Adipocyte (in vitro differentiated cells): Measurements from ENCODE around the gene C16orf95.
"Not testable (repeated sequence)": the region's sequence is repeated elsewhere in the genome, so short reads cannot be mapped to it uniquely, and the experiment has no call there.

Source experiments
- DNase-seq: peaks from one replicate; pipeline ENCODE4 v3.0.0-alpha.2; 2015; ENCODE audit warnings: low read depth
- H3K27me3 ChIP-seq: replicated peaks from 2 replicates; pipeline ENCODE4 v1.7.0; 2013; ENCODE audit warnings: mild to moderate bottlenecking, low read length, moderate library complexity; ENCODE audit not compliant: control insufficient read depth, insufficient read depth
- H3K36me3 ChIP-seq: 2 replicates; pipeline ENCODE4 v1.7.0; 2013; ENCODE audit warnings: low read length, mild to moderate bottlenecking, moderate library complexity; ENCODE audit not compliant: control insufficient read depth, insufficient read depth, severe bottlenecking
- H3K4me1 ChIP-seq: 2 replicates; pipeline ENCODE4 v1.7.0; 2013; ENCODE audit warnings: mild to moderate bottlenecking, low read length, moderate library complexity; ENCODE audit not compliant: control insufficient read depth, insufficient read depth
- H3K4me3 ChIP-seq: 2 replicates; pipeline ENCODE4 v1.7.0; 2013; ENCODE audit warnings: mild to moderate bottlenecking, low read length, moderate library complexity
- H3K9ac ChIP-seq: 2 replicates; pipeline ENCODE4 v1.7.0; 2013; ENCODE audit warnings: mild to moderate bottlenecking, low read length, moderate library complexity
- H3K9me3 ChIP-seq: 2 replicates; pipeline ENCODE4 v1.7.0; 2013; ENCODE audit warnings: mild to moderate bottlenecking, low read length, moderate library complexity; ENCODE audit not compliant: control insufficient read depth

C16orf95 gene, protein sequence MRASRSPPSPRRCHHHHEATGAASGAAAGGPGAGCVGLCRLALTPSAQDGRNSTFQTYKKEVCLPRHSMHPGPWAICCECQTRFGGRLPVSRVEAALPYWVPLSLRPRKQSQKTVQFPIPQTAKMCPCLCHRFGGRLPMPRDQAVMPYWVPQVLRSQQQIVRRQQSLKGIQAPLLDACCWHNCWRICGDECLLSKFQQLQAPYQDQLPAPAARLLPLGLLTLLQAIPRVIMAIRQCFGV

DNA sequence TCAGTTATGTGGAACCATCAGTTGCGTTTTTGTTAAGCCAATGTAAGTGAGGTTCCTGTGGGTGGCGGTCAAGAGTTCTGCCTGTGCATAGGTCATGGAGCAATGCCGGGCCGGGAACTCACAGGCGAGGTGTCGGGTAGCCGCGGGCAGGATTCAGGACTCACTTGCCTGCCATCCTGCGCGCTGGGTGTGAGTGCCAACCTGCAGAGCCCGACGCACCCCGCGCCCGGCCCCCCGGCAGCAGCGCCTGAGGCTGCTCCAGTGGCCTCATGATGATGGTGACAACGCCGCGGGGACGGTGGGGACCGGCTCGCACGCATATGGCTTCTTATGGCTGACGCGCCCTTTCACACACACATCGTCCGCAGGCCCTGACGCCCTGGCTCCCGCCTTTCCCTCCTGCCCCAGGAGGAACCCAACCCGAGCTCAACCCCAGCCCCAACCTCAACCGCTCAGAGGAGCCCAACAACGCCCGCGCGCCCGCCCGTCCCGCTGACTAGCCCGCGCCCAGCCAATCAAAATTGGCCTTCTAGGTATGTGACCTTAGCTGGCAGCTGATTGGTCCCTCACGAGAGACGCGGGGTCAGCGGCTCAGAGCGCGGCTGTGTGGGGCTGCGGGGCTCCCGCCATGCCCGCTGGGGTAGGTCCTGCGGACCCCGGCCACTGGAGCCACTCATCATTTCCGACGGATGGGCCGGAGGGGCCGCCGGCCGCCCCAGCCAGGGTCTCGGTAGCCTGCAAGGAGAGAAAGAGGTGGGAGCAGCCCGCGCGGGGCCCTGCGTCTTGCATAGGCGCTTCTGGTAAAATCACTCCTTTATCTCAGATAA lies at the start of gene C16orf95:
C16orf95 (minus strand) TSS at position 470 of the 827 bp plus-strand sequence; CDS start at position 320, 150 bp downstream.
- no peaks in the 10 kb centered on the region for H3K27me3 ChIP-seq
- H3K4me1 ChIP-seq = peaks cover 16% of the 10 kb centered on the region
- no peaks in the 10 kb centered on the region for H3K9me3 ChIP-seq
- DNase-seq = peak; percentile 98
- H3K9ac ChIP-seq = peak within 1 kb of the TSS; percentile 98
- H3K36me3 ChIP-seq = no peaks in the 10 kb centered on the region
- H3K4me3 ChIP-seq = peak within 1 kb of the TSS; percentile 92

DNA sequence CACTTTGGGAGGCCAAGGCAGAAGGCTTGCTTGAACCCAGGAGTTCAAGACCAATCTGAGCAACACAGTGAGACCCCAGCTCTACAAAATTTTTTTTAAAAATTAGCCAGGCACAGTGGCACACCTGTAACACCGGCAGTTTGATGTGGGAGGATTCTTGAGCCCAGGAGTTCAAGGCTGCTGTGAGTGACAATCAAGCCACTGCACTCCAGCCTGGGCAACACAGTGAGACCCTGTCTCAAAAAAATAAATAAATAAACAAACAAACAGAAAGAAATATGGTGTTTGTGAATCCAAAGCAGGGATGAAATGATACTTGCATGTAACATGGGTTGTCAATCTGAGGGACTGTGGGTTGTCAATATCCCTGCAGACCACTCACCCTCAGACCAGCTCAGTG lies 49.7 kb upstream of the C16orf95 start:
- H3K36me3 ChIP-seq = peaks cover 3% of the 10 kb centered on the region
- no peaks in the 10 kb centered on the region for H3K9me3 ChIP-seq
- H3K4me1 ChIP-seq = peaks cover 5% of the 10 kb centered on the region
- no peaks in the 10 kb centered on the region for H3K27me3 ChIP-seq
- no peak for DNase-seq
- H3K4me3 ChIP-seq = no peak overlapping the region
- H3K9ac ChIP-seq = no peak overlapping the region

DNA sequence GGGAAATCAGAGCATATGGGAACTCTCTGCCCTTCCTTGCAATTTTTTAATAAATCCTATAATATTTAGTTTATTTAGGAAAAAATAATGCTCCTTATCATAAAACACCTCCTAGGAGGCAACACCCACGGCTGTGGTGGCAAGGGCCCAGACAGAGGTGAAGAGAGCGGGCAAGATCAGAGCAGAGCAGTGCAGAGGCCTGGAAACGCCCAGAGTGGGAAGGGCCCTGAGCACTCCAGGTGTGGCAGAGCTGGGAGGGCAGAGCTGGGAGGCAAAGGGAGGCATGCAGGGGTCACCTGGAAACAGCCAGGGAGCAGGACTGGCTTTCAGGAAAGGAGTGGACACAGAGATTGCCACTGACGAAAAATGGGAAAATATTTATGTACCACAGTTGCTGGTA lies 49.1 kb upstream of the C16orf95 start:
- H3K36me3 ChIP-seq = peaks cover 9% of the 10 kb centered on the region
- H3K27me3 ChIP-seq = no peaks in the 10 kb centered on the region
- no peak overlapping the region for H3K9ac ChIP-seq
- no peaks in the 10 kb centered on the region for H3K9me3 ChIP-seq
- H3K4me3 ChIP-seq = no peak overlapping the region
- peaks cover 5% of the 10 kb centered on the region for H3K4me1 ChIP-seq
- no peak for DNase-seq

DNA sequence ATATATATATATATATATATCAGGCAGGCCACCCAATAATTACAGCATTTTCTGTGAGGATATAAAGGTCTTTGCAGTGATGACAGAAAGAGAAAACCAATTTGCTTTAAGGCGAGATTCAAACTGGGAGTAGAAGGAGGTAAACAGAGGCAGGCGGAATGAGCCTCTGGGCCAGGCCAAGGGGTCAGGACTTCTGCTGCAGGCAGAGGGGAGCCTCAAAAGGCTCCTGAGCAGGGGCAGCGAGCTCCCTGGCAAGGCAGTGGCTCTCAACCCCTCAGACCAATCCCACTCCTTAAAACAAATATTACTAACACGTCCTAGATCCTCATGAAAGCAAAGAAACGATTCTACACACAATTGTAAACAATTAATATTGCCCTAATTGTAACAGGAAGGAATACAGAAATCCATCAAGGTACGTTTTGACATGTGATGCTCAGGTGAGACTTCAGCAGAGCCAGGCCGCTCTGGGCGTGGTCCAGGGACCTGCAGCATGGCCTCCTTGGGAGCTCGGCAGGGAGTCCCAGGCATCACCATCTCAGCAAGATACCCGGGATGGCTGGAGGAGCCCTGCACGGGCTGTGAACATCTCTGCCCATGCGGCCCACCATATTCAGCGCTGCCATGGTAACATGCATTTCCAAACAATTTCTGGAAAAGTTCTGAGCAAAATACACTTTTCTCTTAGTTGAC lies 48.0 kb upstream of the C16orf95 start:
- DNase-seq = no peak

DNA sequence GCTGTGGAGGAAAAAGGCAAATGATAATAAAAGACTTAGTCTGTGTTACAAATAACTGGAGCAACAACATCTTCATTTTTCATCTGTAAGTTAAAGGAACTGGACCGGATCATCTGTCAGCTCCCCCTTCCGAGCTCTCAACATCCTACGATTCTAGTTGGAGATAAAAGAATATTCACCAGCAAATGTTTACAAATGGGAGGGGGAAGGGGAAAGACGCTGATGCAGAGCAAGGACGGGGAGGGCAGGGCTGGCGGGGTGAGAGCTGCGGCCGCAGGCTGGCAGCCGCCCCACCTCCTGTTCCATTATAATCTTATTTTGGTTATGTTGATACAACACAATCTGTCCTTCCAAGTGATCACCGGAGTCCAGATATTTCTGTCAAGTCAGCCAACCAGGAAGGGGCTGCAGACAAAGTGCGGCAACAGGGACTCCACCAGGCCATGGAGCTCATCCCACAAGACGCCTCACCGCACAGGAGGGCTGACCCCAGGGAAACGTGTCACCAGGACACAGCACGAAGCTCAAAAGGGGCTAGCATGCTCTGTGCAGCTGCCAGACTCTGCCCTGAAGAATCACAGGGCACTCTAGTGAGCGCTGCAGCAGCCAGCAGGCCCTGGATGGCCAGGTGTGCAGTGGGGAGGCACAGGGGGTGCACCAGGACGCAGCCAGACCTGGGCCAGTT lies 46.7 kb upstream of the C16orf95 start:
- peaks cover 27% of the 10 kb centered on the region for H3K36me3 ChIP-seq
- peaks cover 5% of the 10 kb centered on the region for H3K4me1 ChIP-seq

More for the DNA sequence above, 48.0 kb upstream of the C16orf95 start:
- peaks cover 15% of the 10 kb centered on the region for H3K36me3 ChIP-seq
- no peak overlapping the region for H3K9ac ChIP-seq
- H3K9me3 ChIP-seq = no peaks in the 10 kb centered on the region
- peaks cover 5% of the 10 kb centered on the region for H3K4me1 ChIP-seq
- H3K27me3 ChIP-seq = no peaks in the 10 kb centered on the region
- H3K4me3 ChIP-seq = no peak overlapping the region

DNA sequence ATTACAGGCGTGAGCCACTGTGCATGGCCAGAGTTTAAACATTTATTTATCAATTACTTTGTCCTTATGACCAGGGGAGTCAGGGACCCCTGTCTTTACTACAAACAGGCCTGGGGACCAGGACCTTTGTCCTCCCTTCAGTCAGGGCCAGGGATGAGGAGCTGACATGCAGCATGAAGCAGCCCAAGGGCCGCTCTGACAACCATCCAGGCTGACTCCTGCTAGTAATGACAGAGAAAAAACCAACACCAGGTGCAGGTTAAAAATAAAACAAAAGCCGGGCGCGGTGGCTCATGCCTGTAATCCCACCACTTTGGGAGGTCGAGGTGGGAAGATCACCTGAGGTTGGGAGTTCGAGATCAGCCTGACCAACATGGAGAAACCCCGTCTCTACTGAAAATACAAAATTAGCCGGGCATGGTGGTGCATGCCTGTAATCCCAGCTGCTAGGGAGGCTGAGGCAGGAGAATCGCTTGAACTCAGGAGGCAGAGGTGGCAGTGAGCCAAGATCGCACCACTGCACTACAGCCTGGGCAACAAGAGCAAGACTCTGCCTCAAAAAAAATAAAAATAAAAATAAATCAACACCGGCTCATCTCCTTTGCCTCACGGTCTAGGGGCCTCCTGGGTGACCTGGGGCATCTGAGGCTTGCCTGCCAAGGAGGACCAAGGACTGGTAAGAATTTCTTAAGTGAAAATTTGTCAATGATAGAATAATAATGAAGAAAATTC lies 45.8 kb upstream of the C16orf95 start:
- not testable (repeated sequence) for H3K27me3 ChIP-seq, H3K4me3 ChIP-seq, H3K9ac ChIP-seq, H3K4me1 ChIP-seq, H3K9me3 ChIP-seq, DNase-seq
- H3K36me3 ChIP-seq = peaks cover 37% of the 10 kb centered on the region

More for the DNA sequence above, 46.7 kb upstream of the C16orf95 start:
- H3K9me3 ChIP-seq = no peaks in the 10 kb centered on the region
- H3K27me3 ChIP-seq = no peaks in the 10 kb centered on the region
- H3K4me3 ChIP-seq = no peak overlapping the region
- DNase-seq = no peak
- no peak overlapping the region for H3K9ac ChIP-seq

DNA sequence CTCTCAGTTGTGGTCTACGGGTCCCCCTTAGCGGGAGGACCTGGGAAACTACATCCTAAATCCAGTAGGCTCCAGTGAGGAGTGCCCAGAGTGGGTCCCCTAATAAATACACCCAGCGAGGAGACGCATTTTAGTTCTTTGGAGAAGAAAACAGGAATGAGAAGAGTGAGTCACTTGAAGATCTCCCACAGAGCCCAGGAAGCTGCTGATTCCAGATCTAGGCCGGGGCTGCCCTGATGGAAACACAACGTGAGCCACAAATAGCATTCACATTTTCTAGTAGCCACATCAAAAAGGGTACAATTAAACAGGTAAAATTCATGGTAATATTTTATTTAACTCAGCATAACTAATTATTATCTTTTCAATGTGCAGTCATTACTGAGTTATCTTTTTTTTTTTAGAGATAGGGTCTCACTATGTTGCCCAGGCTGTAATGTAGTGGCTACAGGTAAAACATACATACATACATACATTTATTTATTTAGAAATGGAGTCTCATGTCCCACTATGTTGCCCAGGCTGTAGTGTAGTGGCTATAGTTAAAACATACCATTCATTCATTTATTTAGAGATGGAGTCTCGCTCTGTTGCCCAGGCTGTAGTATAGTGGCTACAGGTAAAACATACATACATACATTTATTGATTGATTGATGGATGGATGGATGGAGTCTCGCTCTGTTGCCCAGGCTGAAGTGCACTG lies 44.9 kb upstream of the C16orf95 start:
- H3K4me1 ChIP-seq = peaks cover 5% of the 10 kb centered on the region
- no peaks in the 10 kb centered on the region for H3K27me3 ChIP-seq
- H3K9ac ChIP-seq = no peak overlapping the region
- no peaks in the 10 kb centered on the region for H3K9me3 ChIP-seq
- DNase-seq = no peak
- H3K4me3 ChIP-seq = no peak overlapping the region
- peaks cover 44% of the 10 kb centered on the region for H3K36me3 ChIP-seq

DNA sequence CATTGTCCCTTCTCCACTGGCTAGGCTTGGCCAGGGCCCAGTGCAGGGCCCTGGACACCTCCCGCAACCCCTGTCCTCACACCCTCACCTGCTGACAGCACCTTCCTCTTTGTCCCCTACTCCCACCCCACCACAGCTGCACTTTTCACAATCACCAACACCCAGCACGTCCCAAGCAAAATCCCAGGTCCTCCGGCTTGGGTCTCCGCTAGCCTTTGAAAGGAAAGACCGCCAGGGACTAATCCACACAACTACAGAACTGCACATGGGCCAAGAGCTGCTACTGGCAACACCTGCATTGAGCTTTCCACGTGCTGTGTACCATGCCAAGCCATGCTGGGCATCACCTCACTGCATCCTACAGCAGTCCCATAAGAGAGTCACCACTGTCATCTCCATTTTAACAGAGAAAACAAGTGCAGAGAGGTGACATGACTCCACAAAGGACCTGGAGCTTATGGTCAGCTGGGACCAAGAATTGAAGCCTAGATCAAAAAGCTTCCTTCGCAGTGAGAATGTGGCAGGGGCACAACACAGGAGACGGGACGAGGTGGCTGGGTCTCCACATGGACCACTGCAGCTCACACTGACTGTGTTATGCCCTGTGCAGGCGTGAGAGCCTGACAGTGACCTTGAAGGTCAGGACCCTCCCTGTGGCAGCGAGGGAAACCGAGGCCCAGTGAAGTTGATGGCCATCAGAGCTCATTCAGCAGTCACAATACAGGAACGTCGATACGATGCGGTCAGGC lies 43.8 kb upstream of the C16orf95 start:
- no peak for DNase-seq
- Histone ChIP-seq H3K9me3 (no peaks in the 10 kb centered on the region), H3K4me3 (no peak overlapping the region), H3K9ac (no peak overlapping the region), H3K27me3 (no peaks in the 10 kb centered on the region), H3K36me3 (peaks cover 53% of the 10 kb centered on the region), H3K4me1 (peaks cover 5% of the 10 kb centered on the region)

DNA sequence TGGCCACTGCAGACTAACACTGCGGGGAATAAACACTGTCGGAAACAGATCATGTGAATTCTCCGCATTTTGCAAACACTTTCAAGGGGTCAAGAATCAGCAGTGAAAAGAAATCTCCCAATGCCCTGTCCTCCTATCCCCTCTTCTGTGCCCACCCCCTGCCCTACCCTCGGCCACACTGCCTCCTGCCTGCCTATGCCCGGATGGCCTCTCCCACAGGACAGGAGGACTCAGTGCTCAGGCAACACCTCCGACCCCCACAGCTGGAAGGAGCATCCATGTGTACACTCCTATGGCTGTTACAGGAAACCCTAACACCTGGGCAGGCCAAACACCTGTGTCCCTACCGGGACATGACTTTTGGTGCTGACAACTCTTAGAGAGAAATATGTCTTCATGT lies 41.9 kb upstream of the C16orf95 start:
- Histone ChIP-seq H3K27me3 (no peaks in the 10 kb centered on the region), H3K9me3 (no peaks in the 10 kb centered on the region), H3K36me3 (peaks cover 53% of the 10 kb centered on the region), H3K4me3 (no peak overlapping the region), H3K4me1 (peaks cover 3% of the 10 kb centered on the region), H3K9ac (no peak overlapping the region)
- DNase-seq = no peak
